Chondrocyte (in vitro differentiated cells): ENCODE measurements around the gene SEMA7A. TPM values are rescaled to one million over a fixed set of nuclear protein-coding genes. Genes with fewer than 3 reads are reported as not detected.
"Not testable (repeated sequence)": the region's sequence is repeated elsewhere in the genome, so short reads cannot be mapped to it uniquely, and the experiment has no call there.

ENCODE experiments used
- DNase-seq: peaks from one replicate; pipeline ENCODE4 v3.0.0; 2021; ENCODE audit warnings: mixed read lengths, low spot score
- H3K27ac Mint-ChIP-seq: one replicate; pipeline ENCODE4 v1.8.0; 2021; ENCODE audit warnings: mild to moderate bottlenecking, moderate library complexity, mixed read lengths; ENCODE audit not compliant: unreplicated experiment
- H3K27me3 Mint-ChIP-seq: 2 replicates; pipeline ENCODE4 v1.8.0; 2021; ENCODE audit warnings: low read depth, mixed read lengths
- H3K36me3 Mint-ChIP-seq: 2 replicates; pipeline ENCODE4 v1.8.0; 2021; ENCODE audit warnings: low read depth, mixed read lengths
- H3K4me1 Mint-ChIP-seq: 2 replicates; pipeline ENCODE4 v1.8.0; 2021; ENCODE audit warnings: low read depth, mild to moderate bottlenecking, mixed read lengths
- H3K4me3 Mint-ChIP-seq: one replicate; pipeline ENCODE4 v1.8.0; 2021; ENCODE audit warnings: mild to moderate bottlenecking, moderate library complexity, mixed read lengths; ENCODE audit not compliant: unreplicated experiment
- H3K9me3 Mint-ChIP-seq: 2 replicates; pipeline ENCODE4 v1.8.0; 2021; ENCODE audit warnings: low read depth, mixed read lengths
- CTCF ChIP-seq: fragments of 200-600 bp; sonication (generic); IDR thresholded peaks from 2 replicates; pipeline ENCODE4 v1.5.0; 2021; ENCODE audit warnings: antibody characterized with exemption, mild to moderate bottlenecking, moderate library complexity
- long read RNA-seq: library from polyadenylated mRNA; stranded (forward); transcript quantifications from one replicate; pipeline ENCODE4 v2.0.0, GENCODE V29; 2021
- total RNA-seq: library from RNA; stranded (reverse); gene quantifications from 3 replicates; pipeline ENCODE4 v1.2.1, GENCODE V29; 2021

The SEMA7A gene
- 1.1 to 3.3 TPM (median 2.3 TPM) in 3 replicates for total RNA-seq
- long read RNA-seq, result 0 reads

GRCh38 chr15:74433592-74434262, at the start of gene SEMA7A:
Gene SEMA7A (minus strand): TSS chr15:74433958. CDS start chr15:74433918, 40 bp downstream.
- Mint-ChIP-seq H3K27me3 (peaks cover 2% of the 10 kb centered on the region), H3K4me3 (peak within 1 kb of the TSS; percentile 64), H3K27ac (no peak within 1 kb of the TSS), H3K9me3 (no peaks in the 10 kb centered on the region), H3K4me1 (peaks cover 14% of the 10 kb centered on the region), H3K36me3 (no peaks in the 10 kb centered on the region)
- DNase-seq, result no peak
- TF ChIP-seq CTCF, result no peak

DNA sequence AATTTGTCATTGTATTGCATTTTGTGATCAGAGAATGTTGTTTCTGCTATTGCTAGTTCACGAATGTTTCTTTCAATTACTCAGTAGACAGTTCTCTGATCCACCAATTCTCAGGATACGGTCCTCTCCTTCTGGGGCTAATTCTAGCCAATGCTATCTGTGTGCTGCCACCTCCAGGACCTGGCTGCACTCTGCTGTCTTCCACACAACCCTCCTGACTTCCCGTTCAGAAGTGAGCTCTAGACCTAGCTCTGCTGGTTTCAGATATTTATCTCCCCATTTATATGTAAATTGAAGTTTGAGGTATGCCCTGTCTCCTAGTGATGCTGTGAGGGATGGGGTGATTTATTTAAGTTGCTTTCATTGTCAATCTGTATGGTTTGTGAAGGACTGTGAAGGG, 48.9 kb upstream of the SEMA7A start:
- H3K27me3 Mint-ChIP-seq, result no peaks in the 10 kb centered on the region
- no peaks in the 10 kb centered on the region for H3K9me3 Mint-ChIP-seq
- TF ChIP-seq CTCF, result peak; percentile 30
- H3K36me3 Mint-ChIP-seq, result peaks cover 2% of the 10 kb centered on the region
- no peak overlapping the region for H3K27ac Mint-ChIP-seq
- no peak overlapping the region for H3K4me3 Mint-ChIP-seq
- H3K4me1 Mint-ChIP-seq, result no peaks in the 10 kb centered on the region
- DNase-seq, result no peak

DNA sequence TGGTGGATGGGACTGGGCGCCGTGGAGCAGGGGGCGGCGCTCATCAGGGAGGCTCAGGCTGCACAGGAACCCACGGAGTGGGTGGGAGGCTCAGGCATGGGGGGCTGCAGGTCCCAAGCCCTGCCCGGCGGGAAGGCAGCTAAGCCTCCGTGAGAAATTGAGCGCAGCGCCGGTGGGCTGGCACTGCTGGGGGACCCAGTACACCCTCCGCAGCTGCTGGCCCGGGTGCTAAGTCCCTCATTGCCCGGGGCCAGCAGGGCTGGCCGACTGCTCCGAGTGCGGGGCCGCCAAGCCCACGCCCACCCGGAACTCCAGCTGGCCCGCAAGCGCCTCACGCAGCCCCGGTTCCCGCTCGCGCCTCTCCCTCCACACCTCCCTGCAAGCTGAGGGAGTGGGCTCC, 46.6 kb upstream of the SEMA7A start:
- H3K4me1 Mint-ChIP-seq, H3K27ac Mint-ChIP-seq, H3K4me3 Mint-ChIP-seq, H3K36me3 Mint-ChIP-seq, H3K27me3 Mint-ChIP-seq, H3K9me3 Mint-ChIP-seq, DNase-seq: not testable (repeated sequence)

GRCh38 chr15:74471621-74472020, 37.9 kb upstream of the SEMA7A start:
- H3K4me3 Mint-ChIP-seq, H3K4me1 Mint-ChIP-seq, H3K27me3 Mint-ChIP-seq, H3K27ac Mint-ChIP-seq, H3K36me3 Mint-ChIP-seq, DNase-seq, H3K9me3 Mint-ChIP-seq: not testable (repeated sequence)

GRCh38 chr15:74470631-74471395, 37.1 kb upstream of the SEMA7A start:
- DNase-seq, result no peak
- no peak for TF ChIP-seq CTCF
- no peak overlapping the region for H3K4me3 Mint-ChIP-seq
- H3K27ac Mint-ChIP-seq, result no peak overlapping the region
- no peaks in the 10 kb centered on the region for H3K27me3 Mint-ChIP-seq
- H3K9me3 Mint-ChIP-seq, result no peaks in the 10 kb centered on the region
- H3K4me1 Mint-ChIP-seq, result no peaks in the 10 kb centered on the region
- peaks cover 2% of the 10 kb centered on the region for H3K36me3 Mint-ChIP-seq

DNA sequence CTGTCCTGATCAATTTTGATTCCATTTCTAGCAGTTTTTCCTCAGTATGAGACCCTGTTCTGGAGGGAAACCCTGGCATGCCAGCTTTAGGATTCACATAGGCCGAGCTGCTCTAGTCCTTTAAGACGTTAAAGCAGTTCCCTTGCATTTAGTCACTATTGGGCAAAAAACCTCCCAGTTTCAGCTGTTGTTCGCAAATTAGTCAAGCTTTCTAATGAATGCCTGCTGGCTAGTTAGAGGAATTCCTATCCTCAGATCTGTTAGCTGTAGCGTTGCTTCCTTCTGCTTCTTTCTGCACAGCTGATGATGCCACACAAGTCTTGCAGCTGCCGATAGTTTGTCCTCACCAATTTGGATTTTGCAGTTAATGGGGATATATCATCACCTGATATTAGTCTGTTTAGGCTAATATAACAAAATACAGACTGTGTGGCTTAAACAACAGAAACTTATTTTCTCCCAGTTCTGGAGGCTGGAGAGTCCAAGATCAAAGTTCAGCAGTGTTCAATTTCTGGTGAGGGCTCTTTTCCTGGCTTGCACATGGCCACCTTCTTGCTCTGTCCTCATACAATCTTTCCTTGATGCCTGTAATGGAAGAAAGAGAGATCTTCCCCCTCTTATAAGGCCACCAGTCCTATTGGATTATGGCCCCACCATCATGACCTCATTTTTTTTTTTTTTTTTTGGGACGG, 34.7 kb upstream of the SEMA7A start:
- Mint-ChIP-seq H3K36me3 (peaks cover 3% of the 10 kb centered on the region), H3K9me3 (peaks cover 5% of the 10 kb centered on the region), H3K4me1 (no peaks in the 10 kb centered on the region), H3K27ac (no peak overlapping the region), H3K4me3 (no peak overlapping the region), H3K27me3 (no peaks in the 10 kb centered on the region)
- no peak for DNase-seq
- TF ChIP-seq CTCF, result no peak
